K562 (cell line): ENCODE results near the gene FRMD4A. TPM values are rescaled to one million over a fixed set of nuclear protein-coding genes. Genes with fewer than 3 reads are reported as not detected.

Experiments
- ATAC-seq: fragments of 200-7000 bp; cut with Tn5 transposase; 3 replicates; pipeline ENCODE4 v1.9.1; 2020; ENCODE audit warnings: moderate library complexity
- BruUV-seq: library from RNA; stranded (reverse); fragments of 400-500 nt; replicated peaks from 2 replicates; lab custom pipeline; 2021; lab: Mats Ljungman, UMichigan
- CTCF ChIA-PET: fragments of 300-600 bp; formaldehyde crosslinking; extraction: SDS; loops from one replicate; lab custom pipeline; 2021; ENCODE audit warnings: low intra/inter-chr PET ratio; lab: Yijun Ruan, JAX
- POLR2A ChIA-PET: fragments of 300-600, 350-650 bp; sonication (Branson Sonifier 250); formaldehyde crosslinking; extraction: SDS; loops from one replicate; lab custom pipeline; 2021; ENCODE audit warnings: antibody characterized with exemption, inconsistent platforms; lab: Yijun Ruan, JAX
- DNase-seq, 4 experiments: peaks; one replicate each; pipeline versions ENCODE4 v3.0.0 to v3.0.0-alpha.2; 2011 to 2018; ENCODE audit warnings: low spot score in 3 of 4, mixed read lengths in 3 of 4; ENCODE audit errors: extremely low read depth in 1 of 4
- FAIRE-seq: peaks from 2 replicates; lab custom pipeline; 2011; peaks lifted over from hg19 to GRCh38; lab: Jason Lieb, UNC
- H2AFZ ChIP-seq: 2 replicates; pipeline ENCODE4 v1.6.0; 2011; ENCODE audit warnings: low read depth, low read length, control low read depth, inconsistent platforms
- H3K27ac ChIP-seq: fragments of 200-600 bp; 3 replicates; pipeline ENCODE4 v1.8.0; 2011; ENCODE audit warnings: low read depth, mild to moderate bottlenecking, control low read depth, inconsistent platforms, low read length, moderate library complexity, mixed read lengths; ENCODE audit errors: extremely low read depth
- H3K27me3 ChIP-seq, 2 experiments: fragments of 300-600 bp in 1 of 2; 2 replicates in 1 of 2; 3 replicates in 1 of 2; pipeline versions ENCODE4 v1.6.0 to v1.8.0; 2011; ENCODE audit warnings: inconsistent platforms in 2 of 2, low read length in 2 of 2, mild to moderate bottlenecking in 1 of 2, mixed read lengths in 1 of 2, moderate library complexity in 1 of 2; ENCODE audit not compliant: control insufficient read depth in 2 of 2, insufficient read depth in 2 of 2
- H3K36me3 ChIP-seq: fragments of 300-600 bp; 3 replicates; pipeline ENCODE4 v1.8.0; 2011; ENCODE audit warnings: mild to moderate bottlenecking, low read length, inconsistent platforms; ENCODE audit not compliant: control insufficient read depth, insufficient read depth
- H3K4me1 ChIP-seq, 2 experiments: fragments of 200-600 bp in 1 of 2; replicated peaks in 1 of 2; 2 replicates in 1 of 2; 3 replicates in 1 of 2; pipeline versions ENCODE4 v1.5.1 to v1.8.0; 2011; ENCODE audit warnings: inconsistent platforms in 2 of 2, low read length in 2 of 2, mild to moderate bottlenecking in 1 of 2, mixed read lengths in 1 of 2, moderate library complexity in 1 of 2; ENCODE audit not compliant: control insufficient read depth in 2 of 2, insufficient read depth in 2 of 2
- H3K4me2 ChIP-seq: 2 replicates; pipeline ENCODE4 v1.6.1; 2011; ENCODE audit warnings: low read length, control low read depth, inconsistent platforms, mixed read lengths; ENCODE audit not compliant: insufficient read depth
- H3K4me3 ChIP-seq: fragments of 200-600 bp; sonication (generic), shearing (Covaris generic); 2 replicates; pipeline ENCODE4 v1.5.1; 2016; ENCODE audit warnings: control low read depth, inconsistent platforms
- H3K79me2 ChIP-seq: fragments of 200-600 bp; 3 replicates; pipeline ENCODE4 v1.8.0; 2011; ENCODE audit warnings: low read length, inconsistent platforms; ENCODE audit not compliant: control insufficient read depth, insufficient read depth
- H3K9ac ChIP-seq, 2 experiments: 2 replicates each; pipeline versions ENCODE4 v1.6.0 to v1.6.1; 2011; ENCODE audit warnings: low read depth in 2 of 2, low read length in 2 of 2, control low read depth in 1 of 2, inconsistent platforms in 1 of 2, mild to moderate bottlenecking in 1 of 2, mixed read lengths in 1 of 2; ENCODE audit not compliant: insufficient read depth in 1 of 2
- H3K9me1 ChIP-seq: one replicate; pipeline ENCODE4 v1.6.0; 2011; ENCODE audit warnings: inconsistent platforms, mild to moderate bottlenecking, low read length, moderate library complexity; ENCODE audit not compliant: control insufficient read depth, insufficient read depth
- H3K9me3 ChIP-seq: replicated peaks from 2 replicates; pipeline ENCODE4 v1.5.1; 2011; ENCODE audit warnings: low read depth, low read length, inconsistent platforms; ENCODE audit not compliant: control insufficient read depth, insufficient read depth
- H4K20me1 ChIP-seq: replicated peaks from 2 replicates; pipeline ENCODE4 v1.6.1; 2011; ENCODE audit warnings: low read length, inconsistent platforms, mixed read lengths; ENCODE audit not compliant: control insufficient read depth, insufficient read depth
- ARID3A ChIP-seq: IDR thresholded peaks from 2 replicates; pipeline ENCODE4 v1.6.1; 2012; ENCODE audit warnings: low read depth, low read length, improper control_type of control experiment, borderline replicate concordance
- BRD9 ChIP-seq: fragments of 450-650 bp; IDR thresholded peaks from 2 replicates; pipeline ENCODE4 v1.6.1; 2018; ENCODE audit warnings: low read depth; ENCODE audit not compliant: partially characterized antibody
- E2F3 ChIP-seq: fragments of 250-450 bp; sonication (Bioruptor Pico); IDR thresholded peaks from 2 replicates; pipeline ENCODE4 v1.4.0; 2020; ENCODE audit warnings: mild to moderate bottlenecking
- POLR2G ChIP-seq: fragments of 200-400 bp; formaldehyde crosslinking; IDR thresholded peaks from 2 replicates; pipeline ENCODE4 v1.6.1; 2017; ENCODE audit warnings: low read depth, mild to moderate bottlenecking, antibody characterized with exemption, low read length, moderate library complexity
- TRIM25 ChIP-seq: fragments of 450-650 bp; IDR thresholded peaks from 2 replicates; pipeline ENCODE4 v1.7.0; 2016; ENCODE audit warnings: borderline replicate concordance
- WGBS: fragments of 100-300 bp; shearing (Covaris generic); methylation state at CpG from one replicate; pipeline ENCODE4 v1.1.6; 2016; ENCODE audit warnings: low coverage, mixed read lengths; ENCODE audit not compliant: insufficient coverage; ENCODE audit errors: missing lambda C conversion rate; 5-methylcytosine and 5-hydroxymethylcytosine counted together
- in situ Hi-C: fragments of 300-500 bp; cut with MboI; formaldehyde crosslinking; loops from 4 replicates; pipeline ENCODE4 v1.15.0; 2018; ENCODE audit warnings: inconsistent platforms, mixed read lengths
- intact Hi-C: fragments of 100-400 bp; cut with micrococcal nuclease; formaldehyde crosslinking; loops from 2 replicates; pipeline ENCODE4 v1.14.2; 2022
- polyA plus RNA-seq, 8 experiments: library from polyadenylated mRNA; depleted of rRNA in 4 of 8; stranded (reverse) in 5 of 8; unstranded in 3 of 8; fragments of >200 nt; fragmentation: Nextera tagmentation in 2 of 8; fragmentation: Illumina TruSeq in 1 of 8; extraction: Ambion mirVana in 2 of 8; extraction: Trizol in 1 of 8; gene quantifications; 2 replicates each; pipeline versions ENCODE4 v1.2.1 to v1.2.3, GENCODE V29; 2011 to 2014; ENCODE audit warnings: inconsistent platforms in 1 of 8, missing spikeins in 1 of 8
- total RNA-seq, 7 experiments: library from RNA; depleted of rRNA in 6 of 7; stranded (reverse); fragments of >200 nt in 6 of 7; fragmentation: Illumina TruSeq in 2 of 7; extraction: Trizol in 2 of 7; gene quantifications; 2 replicates each; pipeline versions ENCODE4 v1.2.1 to v1.2.3, GENCODE V29; 2011 to 2021; ENCODE audit warnings: low replicate concordance in 1 of 7
- TF ChIP-seq, protein P1 (sequence below): fragments of 200-600 bp; sonication (generic); IDR thresholded peaks from one replicate; pipeline ENCODE4 v1.6.1; 2012; ENCODE audit warnings: mild to moderate bottlenecking, low read depth, low read length, inconsistent platforms

Gene FRMD4A
- total and polyA plus RNA-seq, 9 of the 15 experiments (the other 6 are each of a cell fraction or from before 2014, with no cell fraction given): 0.80 to 5.2 (median 3.0) TPM

DNA sequence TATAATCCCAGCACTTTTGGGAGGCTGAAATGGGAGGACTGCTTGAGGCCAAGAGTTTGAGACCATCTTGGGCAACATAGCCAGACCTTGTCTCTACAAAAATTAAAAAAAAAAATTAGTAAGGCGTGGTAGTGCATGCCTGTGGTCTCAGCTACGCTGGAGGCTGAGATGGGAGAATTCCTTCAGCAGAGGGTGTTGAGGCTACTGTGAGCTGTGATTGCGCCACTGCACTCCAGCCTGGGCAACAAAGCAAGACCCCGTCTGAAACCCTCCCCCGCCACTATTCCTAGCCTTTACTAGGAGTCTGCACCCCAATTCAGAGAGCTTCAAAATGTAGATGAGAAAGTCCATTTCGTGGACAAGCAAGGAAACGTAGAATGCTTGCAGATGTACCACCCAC, 648.8 kb downstream of the FRMD4A start (continued):
- TF ChIP-seq ARID3A: no peak

GRCh38 chr10:13681528-13681927, 649.2 kb downstream of the FRMD4A start:
- ChIA-PET POLR2A (interaction anchor here (0.6 kb wide), 1 partner anchor 411 kb away, joined by 3 read pairs; no protein-coding TSS in a partner anchor), CTCF (no interaction called here)
- BruUV-seq: no TSS peak
- in situ Hi-C loops: no loop called here
- no peaks in the 10 kb centered on the region for H3K9me1 ChIP-seq
- no peaks in the 10 kb centered on the region for H4K20me1 ChIP-seq
- ATAC-seq (no peak), FAIRE-seq (no peak), DNase-seq (no peak)
- no peak overlapping the region for H3K4me2 ChIP-seq
- H3K27ac ChIP-seq: no peak overlapping the region
- H3K9ac ChIP-seq: no peak overlapping the region
- no peaks in the 10 kb centered on the region for H3K36me3 ChIP-seq
- 27% methylated on average over 4 of the region's 4 CpGs for WGBS
- no peaks in the 10 kb centered on the region for H3K27me3 ChIP-seq
- intact Hi-C loops: no loop called here
- H3K9me3 ChIP-seq: no peaks in the 10 kb centered on the region
- H3K79me2 ChIP-seq: no peaks in the 10 kb centered on the region
- H3K4me1 ChIP-seq: no peaks in the 10 kb centered on the region
- no peak overlapping the region for H2AFZ ChIP-seq
- no peak overlapping the region for H3K4me3 ChIP-seq
- TF ChIP-seq POLR2G (no peak), BRD9 (no peak), TRIM25 (no peak), E2F3 (CRISPR knock-in tag) (no peak)
- TF ChIP-seq, protein P1, sequence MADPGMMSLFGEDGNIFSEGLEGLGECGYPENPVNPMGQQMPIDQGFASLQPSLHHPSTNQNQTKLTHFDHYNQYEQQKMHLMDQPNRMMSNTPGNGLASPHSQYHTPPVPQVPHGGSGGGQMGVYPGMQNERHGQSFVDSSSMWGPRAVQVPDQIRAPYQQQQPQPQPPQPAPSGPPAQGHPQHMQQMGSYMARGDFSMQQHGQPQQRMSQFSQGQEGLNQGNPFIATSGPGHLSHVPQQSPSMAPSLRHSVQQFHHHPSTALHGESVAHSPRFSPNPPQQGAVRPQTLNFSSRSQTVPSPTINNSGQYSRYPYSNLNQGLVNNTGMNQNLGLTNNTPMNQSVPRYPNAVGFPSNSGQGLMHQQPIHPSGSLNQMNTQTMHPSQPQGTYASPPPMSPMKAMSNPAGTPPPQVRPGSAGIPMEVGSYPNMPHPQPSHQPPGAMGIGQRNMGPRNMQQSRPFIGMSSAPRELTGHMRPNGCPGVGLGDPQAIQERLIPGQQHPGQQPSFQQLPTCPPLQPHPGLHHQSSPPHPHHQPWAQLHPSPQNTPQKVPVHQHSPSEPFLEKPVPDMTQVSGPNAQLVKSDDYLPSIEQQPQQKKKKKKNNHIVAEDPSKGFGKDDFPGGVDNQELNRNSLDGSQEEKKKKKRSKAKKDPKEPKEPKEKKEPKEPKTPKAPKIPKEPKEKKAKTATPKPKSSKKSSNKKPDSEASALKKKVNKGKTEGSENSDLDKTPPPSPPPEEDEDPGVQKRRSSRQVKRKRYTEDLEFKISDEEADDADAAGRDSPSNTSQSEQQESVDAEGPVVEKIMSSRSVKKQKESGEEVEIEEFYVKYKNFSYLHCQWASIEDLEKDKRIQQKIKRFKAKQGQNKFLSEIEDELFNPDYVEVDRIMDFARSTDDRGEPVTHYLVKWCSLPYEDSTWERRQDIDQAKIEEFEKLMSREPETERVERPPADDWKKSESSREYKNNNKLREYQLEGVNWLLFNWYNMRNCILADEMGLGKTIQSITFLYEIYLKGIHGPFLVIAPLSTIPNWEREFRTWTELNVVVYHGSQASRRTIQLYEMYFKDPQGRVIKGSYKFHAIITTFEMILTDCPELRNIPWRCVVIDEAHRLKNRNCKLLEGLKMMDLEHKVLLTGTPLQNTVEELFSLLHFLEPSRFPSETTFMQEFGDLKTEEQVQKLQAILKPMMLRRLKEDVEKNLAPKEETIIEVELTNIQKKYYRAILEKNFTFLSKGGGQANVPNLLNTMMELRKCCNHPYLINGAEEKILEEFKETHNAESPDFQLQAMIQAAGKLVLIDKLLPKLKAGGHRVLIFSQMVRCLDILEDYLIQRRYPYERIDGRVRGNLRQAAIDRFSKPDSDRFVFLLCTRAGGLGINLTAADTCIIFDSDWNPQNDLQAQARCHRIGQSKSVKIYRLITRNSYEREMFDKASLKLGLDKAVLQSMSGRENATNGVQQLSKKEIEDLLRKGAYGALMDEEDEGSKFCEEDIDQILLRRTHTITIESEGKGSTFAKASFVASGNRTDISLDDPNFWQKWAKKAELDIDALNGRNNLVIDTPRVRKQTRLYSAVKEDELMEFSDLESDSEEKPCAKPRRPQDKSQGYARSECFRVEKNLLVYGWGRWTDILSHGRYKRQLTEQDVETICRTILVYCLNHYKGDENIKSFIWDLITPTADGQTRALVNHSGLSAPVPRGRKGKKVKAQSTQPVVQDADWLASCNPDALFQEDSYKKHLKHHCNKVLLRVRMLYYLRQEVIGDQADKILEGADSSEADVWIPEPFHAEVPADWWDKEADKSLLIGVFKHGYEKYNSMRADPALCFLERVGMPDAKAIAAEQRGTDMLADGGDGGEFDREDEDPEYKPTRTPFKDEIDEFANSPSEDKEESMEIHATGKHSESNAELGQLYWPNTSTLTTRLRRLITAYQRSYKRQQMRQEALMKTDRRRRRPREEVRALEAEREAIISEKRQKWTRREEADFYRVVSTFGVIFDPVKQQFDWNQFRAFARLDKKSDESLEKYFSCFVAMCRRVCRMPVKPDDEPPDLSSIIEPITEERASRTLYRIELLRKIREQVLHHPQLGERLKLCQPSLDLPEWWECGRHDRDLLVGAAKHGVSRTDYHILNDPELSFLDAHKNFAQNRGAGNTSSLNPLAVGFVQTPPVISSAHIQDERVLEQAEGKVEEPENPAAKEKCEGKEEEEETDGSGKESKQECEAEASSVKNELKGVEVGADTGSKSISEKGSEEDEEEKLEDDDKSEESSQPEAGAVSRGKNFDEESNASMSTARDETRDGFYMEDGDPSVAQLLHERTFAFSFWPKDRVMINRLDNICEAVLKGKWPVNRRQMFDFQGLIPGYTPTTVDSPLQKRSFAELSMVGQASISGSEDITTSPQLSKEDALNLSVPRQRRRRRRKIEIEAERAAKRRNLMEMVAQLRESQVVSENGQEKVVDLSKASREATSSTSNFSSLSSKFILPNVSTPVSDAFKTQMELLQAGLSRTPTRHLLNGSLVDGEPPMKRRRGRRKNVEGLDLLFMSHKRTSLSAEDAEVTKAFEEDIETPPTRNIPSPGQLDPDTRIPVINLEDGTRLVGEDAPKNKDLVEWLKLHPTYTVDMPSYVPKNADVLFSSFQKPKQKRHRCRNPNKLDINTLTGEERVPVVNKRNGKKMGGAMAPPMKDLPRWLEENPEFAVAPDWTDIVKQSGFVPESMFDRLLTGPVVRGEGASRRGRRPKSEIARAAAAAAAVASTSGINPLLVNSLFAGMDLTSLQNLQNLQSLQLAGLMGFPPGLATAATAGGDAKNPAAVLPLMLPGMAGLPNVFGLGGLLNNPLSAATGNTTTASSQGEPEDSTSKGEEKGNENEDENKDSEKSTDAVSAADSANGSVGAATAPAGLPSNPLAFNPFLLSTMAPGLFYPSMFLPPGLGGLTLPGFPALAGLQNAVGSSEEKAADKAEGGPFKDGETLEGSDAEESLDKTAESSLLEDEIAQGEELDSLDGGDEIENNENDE: no peak
